GM18507 (cell line): Measurements from ENCODE around the gene HMCN2.

Experiments
- DNase-seq: peaks from one replicate; pipeline ENCODE4 v3.0.0; 2011; ENCODE audit warnings: low read depth; ENCODE audit not compliant: insufficient read length; ENCODE audit errors: extremely low spot score
- FAIRE-seq: peaks from 2 replicates; lab custom pipeline; 2011; peaks lifted over from hg19 to GRCh38; lab: Jason Lieb, UNC

HMCN2 gene

DNA sequence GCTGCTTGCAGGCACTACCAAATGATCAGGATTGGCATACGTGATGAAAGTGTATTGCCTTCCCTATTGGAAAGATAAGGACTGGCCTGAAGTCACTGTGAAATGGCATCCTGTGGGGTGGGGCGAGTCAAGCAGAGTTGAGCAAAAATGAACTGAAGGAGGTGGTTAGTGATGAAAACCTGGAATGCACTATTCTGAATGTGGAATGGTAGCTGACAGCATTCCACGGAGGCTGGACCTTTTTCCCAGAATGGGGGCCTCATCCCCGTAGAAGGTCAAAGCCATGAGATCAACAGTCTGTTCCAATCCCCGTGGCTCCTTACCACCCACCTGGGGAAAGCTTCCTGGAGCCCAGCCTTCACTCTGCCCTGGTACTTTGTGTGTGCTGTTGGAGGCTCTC, 216.9 kb downstream of the HMCN2 start:
- FAIRE-seq (no peak), DNase-seq (no peak)

DNA sequence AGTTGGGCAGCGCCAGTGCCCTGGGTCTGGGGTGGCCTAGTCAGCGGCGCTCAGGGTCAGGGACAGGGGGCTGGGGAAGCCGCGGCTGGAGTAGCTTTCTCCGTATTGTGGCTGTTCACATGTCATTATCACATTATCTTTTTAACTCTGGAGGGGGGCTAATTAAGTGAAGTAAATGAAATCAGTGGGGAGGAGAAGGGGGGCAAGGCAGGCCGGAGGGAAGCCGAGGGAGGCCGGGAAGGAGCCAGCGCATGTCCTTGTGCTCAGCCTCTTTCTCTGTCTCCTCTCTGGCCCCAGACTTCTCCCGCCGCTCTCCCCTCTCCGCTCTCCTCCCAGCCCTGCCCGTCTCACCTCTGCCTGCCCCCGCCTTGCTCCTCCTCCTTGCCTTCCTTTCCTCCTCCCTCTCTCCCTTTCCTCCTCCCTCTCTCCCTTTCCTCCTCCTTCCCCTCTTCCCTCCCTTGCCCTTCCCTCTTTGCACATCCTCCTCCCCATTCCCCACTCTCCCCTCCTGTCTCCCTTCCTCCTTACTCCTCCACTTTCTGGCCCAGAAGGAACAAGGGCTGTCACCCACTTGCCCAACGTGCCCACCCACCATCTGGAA, 217.9 kb downstream of the HMCN2 start:
- DNase-seq (no peak), FAIRE-seq (no peak)
